ENCODE measurements around the gene MAGI1. TPM values are rescaled to one million over a fixed set of nuclear protein-coding genes. Genes with fewer than 3 reads are reported as not detected.

MAGI1 gene
- total RNA-seq, 2 donors from 2014 or later: 23.4 to 41.4 TPM

GRCh38 chr3:65810302-65810701, 228.4 kb downstream of the MAGI1 start:
- TF ChIP-seq CTCF (IDR thresholded peaks at IDR 0.05): no peak
- Histone ChIP-seq H3K4me3 (no peak overlapping the region), H3K4me1 (no peaks in the 10 kb centered on the region), H3K27ac (no peak overlapping the region), H3K36me3 (no peaks in the 10 kb centered on the region), H3K9ac (ENCODE audit: low read depth in 2 of 2, low read length in 2 of 2) (no peak overlapping the region), H3K9me3 (no peaks in the 10 kb centered on the region), H3K27me3 (no peaks in the 10 kb centered on the region)
- no peak for DNase-seq
- intact Hi-C loops (cut with DNase I): no loop called here

GRCh38 chr3:65809641-65810150, 229.0 kb downstream of the MAGI1 start:
- no peak for DNase-seq
- intact Hi-C loops (cut with DNase I): no loop called here

GRCh38 chr3:65808824-65809223, 229.9 kb downstream of the MAGI1 start:
- no peaks in the 10 kb centered on the region for H3K4me1 ChIP-seq
- no peak overlapping the region for H3K9ac ChIP-seq (ENCODE audit: low read depth in 2 of 2, low read length in 2 of 2)
- H3K36me3 ChIP-seq: no peaks in the 10 kb centered on the region
- no peaks in the 10 kb centered on the region for H3K9me3 ChIP-seq
- H3K27ac ChIP-seq: no peak overlapping the region
- DNase-seq: no peak
- TF ChIP-seq CTCF (IDR thresholded peaks at IDR 0.05): no peak
- intact Hi-C loops (cut with DNase I): no loop called here
- no peaks in the 10 kb centered on the region for H3K27me3 ChIP-seq
- no peak overlapping the region for H3K4me3 ChIP-seq

More at GRCh38 chr3:65809641-65810150, 229.0 kb downstream of the MAGI1 start:
- H3K27ac ChIP-seq: no peak overlapping the region
- no peak overlapping the region for H3K9ac ChIP-seq (ENCODE audit: low read depth in 2 of 2, low read length in 2 of 2)
- no peak for TF ChIP-seq CTCF (IDR thresholded peaks at IDR 0.05)
- H3K36me3 ChIP-seq: no peaks in the 10 kb centered on the region
- no peak overlapping the region for H3K4me3 ChIP-seq
- H3K4me1 ChIP-seq: no peaks in the 10 kb centered on the region
- no peaks in the 10 kb centered on the region for H3K27me3 ChIP-seq
- H3K9me3 ChIP-seq: no peaks in the 10 kb centered on the region

- intact Hi-C loops (cut with DNase I): no loop called here
- Histone ChIP-seq H3K9me3 (no peaks in the 10 kb centered on the region), H3K4me1 (no peaks in the 10 kb centered on the region), H3K27me3 (no peaks in the 10 kb centered on the region), H3K36me3 (no peaks in the 10 kb centered on the region), H3K9ac (ENCODE audit: low read depth in 2 of 2, low read length in 2 of 2) (no peak overlapping the region), H3K27ac (no peak overlapping the region), H3K4me3 (no peak overlapping the region)
- DNase-seq: no peak
- TF ChIP-seq CTCF (IDR thresholded peaks at IDR 0.05): no peak
These were observed 230.3 kb downstream of the MAGI1 start for GRCh38 chr3:65808407-65808806.

- Histone ChIP-seq H3K36me3 (no peaks in the 10 kb centered on the region), H3K4me1 (no peaks in the 10 kb centered on the region), H3K9ac (ENCODE audit: low read depth in 2 of 2, low read length in 2 of 2) (no peak overlapping the region), H3K27me3 (no peaks in the 10 kb centered on the region), H3K27ac (no peak overlapping the region), H3K4me3 (no peak overlapping the region), H3K9me3 (no peaks in the 10 kb centered on the region)
- intact Hi-C loops (cut with DNase I): no loop called here
- TF ChIP-seq CTCF (IDR thresholded peaks at IDR 0.05): no peak
- DNase-seq: no peak
These were observed 231.5 kb downstream of the MAGI1 start for GRCh38 chr3:65807225-65807624.

Measured in colonic mucosa (tissue), 4 donors.